GM12892 (cell line): ENCODE data around the gene CNIH1.

Source experiments
- POLR2A ChIP-seq: IDR thresholded peaks from 2 replicates; pipeline ENCODE4 v1.6.1; 2011; ENCODE audit warnings: low read depth, low read length, control low read depth
- POLR2AphosphoS5 ChIP-seq: IDR thresholded peaks from 2 replicates; pipeline ENCODE4 v1.6.1; 2011; ENCODE audit warnings: low read depth, low read length, control low read depth
- TAF1 ChIP-seq: IDR thresholded peaks from 2 replicates; pipeline ENCODE4 v1.6.1; 2011; ENCODE audit warnings: low read depth, mild to moderate bottlenecking, control low read depth, low read length, borderline replicate concordance

- TF ChIP-seq TAF1 (no peak), POLR2AphosphoS5 (no peak), POLR2A (no peak)
Measured at GRCh38 chr14:54486685-54487084, 45.5 kb upstream of the CNIH1 start.
